NB4 (cell line): ENCODE results near the gene PRR36.

ENCODE experiments used
- POLR2A ChIP-seq: IDR thresholded peaks from 2 replicates; pipeline ENCODE4 v1.6.1; 2011; ENCODE audit warnings: mild to moderate bottlenecking; ENCODE audit not compliant: insufficient read length; ENCODE audit errors: extremely low read depth
- TF ChIP-seq, protein P1 (sequence below): IDR thresholded peaks from one replicate; pipeline ENCODE4 v1.5.1; 2012; ENCODE audit warnings: low read depth, low read length

DNA sequence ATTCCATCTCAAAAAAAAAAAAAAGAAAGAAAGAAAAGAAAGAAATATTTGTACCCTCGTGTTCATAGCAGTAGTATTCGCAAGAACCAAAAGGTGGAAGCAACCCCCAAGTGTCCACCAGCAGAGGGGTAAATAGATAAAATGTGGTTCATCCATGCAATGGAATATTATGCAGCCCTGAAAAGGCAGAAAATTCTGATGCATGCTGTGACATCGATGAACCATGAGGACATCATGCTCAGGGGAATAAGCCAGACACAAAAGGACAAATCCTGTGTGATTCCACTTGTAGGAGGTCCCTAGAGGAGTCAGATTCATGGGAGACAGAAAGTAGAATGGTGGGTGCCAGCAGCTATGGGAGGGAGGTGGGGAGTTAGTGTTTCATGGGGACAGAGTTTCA is 7.7 kb upstream of the PRR36 start:
- no peak for TF ChIP-seq POLR2A
- TF ChIP-seq, protein P1, sequence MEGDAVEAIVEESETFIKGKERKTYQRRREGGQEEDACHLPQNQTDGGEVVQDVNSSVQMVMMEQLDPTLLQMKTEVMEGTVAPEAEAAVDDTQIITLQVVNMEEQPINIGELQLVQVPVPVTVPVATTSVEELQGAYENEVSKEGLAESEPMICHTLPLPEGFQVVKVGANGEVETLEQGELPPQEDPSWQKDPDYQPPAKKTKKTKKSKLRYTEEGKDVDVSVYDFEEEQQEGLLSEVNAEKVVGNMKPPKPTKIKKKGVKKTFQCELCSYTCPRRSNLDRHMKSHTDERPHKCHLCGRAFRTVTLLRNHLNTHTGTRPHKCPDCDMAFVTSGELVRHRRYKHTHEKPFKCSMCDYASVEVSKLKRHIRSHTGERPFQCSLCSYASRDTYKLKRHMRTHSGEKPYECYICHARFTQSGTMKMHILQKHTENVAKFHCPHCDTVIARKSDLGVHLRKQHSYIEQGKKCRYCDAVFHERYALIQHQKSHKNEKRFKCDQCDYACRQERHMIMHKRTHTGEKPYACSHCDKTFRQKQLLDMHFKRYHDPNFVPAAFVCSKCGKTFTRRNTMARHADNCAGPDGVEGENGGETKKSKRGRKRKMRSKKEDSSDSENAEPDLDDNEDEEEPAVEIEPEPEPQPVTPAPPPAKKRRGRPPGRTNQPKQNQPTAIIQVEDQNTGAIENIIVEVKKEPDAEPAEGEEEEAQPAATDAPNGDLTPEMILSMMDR, result no peak
